Parathyroid adenoma (tissue), 2 donors: ENCODE results near the gene SEMA6A.

Experiments used
- H2AFZ ChIP-seq: fragments of 300-600 bp; sonication (generic); one replicate; pipeline ENCODE4 v1.7.0; 2017; ENCODE audit warnings: antibody characterized with exemption, mild to moderate bottlenecking
- H3K27ac ChIP-seq: fragments of 300-600 bp; sonication (generic); one replicate; pipeline ENCODE4 v1.7.0; 2017
- H3K27me3 ChIP-seq: fragments of 300-600 bp; sonication (generic); one replicate; pipeline ENCODE4 v1.7.0; 2017; ENCODE audit warnings: low read length; ENCODE audit not compliant: control insufficient read depth, insufficient read depth
- H3K36me3 ChIP-seq: fragments of 300-600 bp; sonication (generic); one replicate; pipeline ENCODE4 v1.7.0; 2017; ENCODE audit warnings: low read length; ENCODE audit not compliant: control insufficient read depth, insufficient read depth
- H3K4me1 ChIP-seq: fragments of 300-600 bp; sonication (generic); one replicate; pipeline ENCODE4 v1.7.0; 2017; ENCODE audit warnings: control low read depth
- H3K4me2 ChIP-seq: fragments of 300-600 bp; sonication (generic); one replicate; pipeline ENCODE4 v1.7.0; 2017; ENCODE audit warnings: low read length
- H3K4me3 ChIP-seq: fragments of 300-600 bp; sonication (generic); one replicate; pipeline ENCODE4 v1.7.0; 2017; ENCODE audit warnings: low read depth, low read length
- H3K79me2 ChIP-seq: fragments of 300-600 bp; sonication (generic); one replicate; pipeline ENCODE4 v1.7.0; 2017; ENCODE audit warnings: control low read depth
- H3K9ac ChIP-seq: fragments of 300-600 bp; sonication (generic); one replicate; pipeline ENCODE4 v1.7.0; 2017; ENCODE audit warnings: mild to moderate bottlenecking
- H3K9me3 ChIP-seq: fragments of 300-600 bp; sonication (generic); one replicate; pipeline ENCODE4 v1.7.0; 2017; ENCODE audit warnings: low read length; ENCODE audit not compliant: control insufficient read depth
- TF ChIP-seq, protein P1 (sequence below): fragments of 300-600 bp; sonication (generic); IDR thresholded peaks from one replicate; pipeline ENCODE4 v1.7.0; 2017; ENCODE audit warnings: antibody characterized with exemption, mild to moderate bottlenecking
- donor health status: primary hyperparathyroidism.

Gene SEMA6A

DNA sequence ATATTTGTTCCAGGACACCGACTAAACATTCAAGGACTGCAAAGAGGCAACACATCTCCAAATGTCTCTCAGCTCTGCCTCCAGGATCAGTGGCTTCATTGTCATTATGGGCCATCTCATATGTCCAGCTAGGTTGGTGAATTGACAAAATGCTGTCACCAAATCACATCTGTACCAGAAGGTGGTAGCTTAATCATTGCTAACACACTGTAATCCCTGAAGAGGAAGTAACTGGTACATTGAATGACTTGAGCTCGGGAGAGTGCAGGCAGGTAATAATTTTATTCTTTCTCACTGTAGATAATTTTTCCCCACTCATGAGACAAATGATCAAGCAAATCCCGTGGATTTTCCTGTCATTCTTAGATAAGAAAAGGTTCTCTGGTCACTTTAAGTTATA lies 169.8 kb downstream of the SEMA6A start:
- no peak overlapping the region for H3K27ac ChIP-seq
- TF ChIP-seq, protein P1, sequence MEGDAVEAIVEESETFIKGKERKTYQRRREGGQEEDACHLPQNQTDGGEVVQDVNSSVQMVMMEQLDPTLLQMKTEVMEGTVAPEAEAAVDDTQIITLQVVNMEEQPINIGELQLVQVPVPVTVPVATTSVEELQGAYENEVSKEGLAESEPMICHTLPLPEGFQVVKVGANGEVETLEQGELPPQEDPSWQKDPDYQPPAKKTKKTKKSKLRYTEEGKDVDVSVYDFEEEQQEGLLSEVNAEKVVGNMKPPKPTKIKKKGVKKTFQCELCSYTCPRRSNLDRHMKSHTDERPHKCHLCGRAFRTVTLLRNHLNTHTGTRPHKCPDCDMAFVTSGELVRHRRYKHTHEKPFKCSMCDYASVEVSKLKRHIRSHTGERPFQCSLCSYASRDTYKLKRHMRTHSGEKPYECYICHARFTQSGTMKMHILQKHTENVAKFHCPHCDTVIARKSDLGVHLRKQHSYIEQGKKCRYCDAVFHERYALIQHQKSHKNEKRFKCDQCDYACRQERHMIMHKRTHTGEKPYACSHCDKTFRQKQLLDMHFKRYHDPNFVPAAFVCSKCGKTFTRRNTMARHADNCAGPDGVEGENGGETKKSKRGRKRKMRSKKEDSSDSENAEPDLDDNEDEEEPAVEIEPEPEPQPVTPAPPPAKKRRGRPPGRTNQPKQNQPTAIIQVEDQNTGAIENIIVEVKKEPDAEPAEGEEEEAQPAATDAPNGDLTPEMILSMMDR, result no peak
- no peaks in the 10 kb centered on the region for H3K9me3 ChIP-seq

DNA sequence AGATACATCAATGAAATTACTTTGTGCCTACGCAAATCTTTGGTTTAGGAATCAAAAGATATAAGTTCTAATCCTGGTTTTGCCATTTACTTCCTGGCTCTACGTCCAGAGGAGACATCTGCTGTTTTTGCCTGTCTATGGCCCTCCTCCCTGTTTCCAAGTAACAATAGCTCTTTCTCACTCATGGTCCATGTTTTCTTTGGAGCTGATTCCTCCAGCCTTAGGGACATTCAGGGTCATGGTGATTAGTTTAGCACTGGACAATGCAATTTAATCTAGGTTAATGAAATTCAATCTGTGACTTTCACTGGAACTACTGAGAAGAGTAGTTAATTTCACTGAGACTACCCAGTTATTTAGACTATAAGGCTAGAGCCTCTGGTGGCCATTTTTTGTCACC lies 170.6 kb downstream of the SEMA6A start:
- Histone ChIP-seq H3K9ac (no peak overlapping the region), H3K4me2 (no peak overlapping the region), H3K4me1 (no peaks in the 10 kb centered on the region), H2AFZ (no peak overlapping the region), H3K4me3 (no peak overlapping the region), H3K36me3 (no peaks in the 10 kb centered on the region), H3K9me3 (no peaks in the 10 kb centered on the region), H3K27ac (no peak overlapping the region), H3K27me3 (no peaks in the 10 kb centered on the region), H3K79me2 (no peaks in the 10 kb centered on the region)
- TF ChIP-seq, protein P1, result no peak

More for the DNA sequence above, 169.8 kb downstream of the SEMA6A start:
- Histone ChIP-seq H3K4me1 (no peaks in the 10 kb centered on the region), H3K4me2 (no peak overlapping the region), H3K4me3 (no peak overlapping the region), H2AFZ (no peak overlapping the region), H3K36me3 (no peaks in the 10 kb centered on the region), H3K27me3 (no peaks in the 10 kb centered on the region), H3K9ac (no peak overlapping the region), H3K79me2 (no peaks in the 10 kb centered on the region)

DNA sequence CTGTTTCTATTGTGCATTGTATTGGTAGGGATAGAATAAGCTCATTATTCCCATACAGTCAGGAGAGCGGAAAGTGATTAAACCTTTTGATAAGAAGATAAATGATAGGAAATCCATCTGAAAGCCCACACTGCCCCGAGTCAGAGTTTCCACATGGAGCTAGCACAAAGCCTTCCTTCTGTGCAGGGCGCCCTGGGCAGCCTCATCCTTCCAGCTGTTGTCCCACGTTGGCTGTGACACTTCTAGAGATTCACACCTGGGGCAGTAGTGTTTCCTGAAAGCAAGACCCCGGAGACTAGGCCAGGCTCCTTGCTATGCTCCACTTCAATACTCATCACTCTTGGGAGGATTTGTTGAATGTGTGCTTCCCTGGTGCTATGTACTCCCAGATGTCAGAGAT lies 172.4 kb downstream of the SEMA6A start:
- Histone ChIP-seq H3K27me3 (no peaks in the 10 kb centered on the region), H3K27ac (no peak overlapping the region), H2AFZ (no peak overlapping the region), H3K79me2 (no peaks in the 10 kb centered on the region), H3K36me3 (no peaks in the 10 kb centered on the region), H3K4me1 (no peaks in the 10 kb centered on the region), H3K9me3 (no peaks in the 10 kb centered on the region), H3K4me3 (no peak overlapping the region), H3K4me2 (no peak overlapping the region), H3K9ac (no peak overlapping the region)
- TF ChIP-seq, protein P1, result no peak

DNA sequence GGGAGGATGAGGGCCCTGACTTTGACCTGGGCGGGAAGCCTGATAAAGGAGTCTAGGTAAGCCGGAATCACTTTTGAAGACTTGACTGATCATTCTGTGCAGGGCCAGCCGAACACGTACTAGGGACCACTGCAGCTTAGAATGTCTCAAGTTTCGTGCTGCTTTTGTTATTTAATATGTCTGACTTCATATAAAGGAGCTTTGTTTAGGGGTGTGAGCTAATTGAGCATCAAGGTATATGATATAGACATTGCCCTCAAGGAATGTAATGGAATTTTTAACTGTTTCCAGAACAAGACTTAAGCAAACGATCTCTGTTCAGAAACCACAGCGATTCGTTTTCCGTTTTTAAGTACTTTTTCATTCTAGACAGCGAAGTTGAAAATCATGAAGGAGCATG lies 173.0 kb downstream of the SEMA6A start:
- TF ChIP-seq, protein P1, result no peak
- H3K27me3 ChIP-seq, result no peaks in the 10 kb centered on the region
- H3K4me1 ChIP-seq, result no peaks in the 10 kb centered on the region
- no peaks in the 10 kb centered on the region for H3K9me3 ChIP-seq
- no peak overlapping the region for H3K4me3 ChIP-seq
- H3K27ac ChIP-seq, result no peak overlapping the region
- H3K36me3 ChIP-seq, result no peaks in the 10 kb centered on the region
- no peak overlapping the region for H3K4me2 ChIP-seq
- H3K79me2 ChIP-seq, result no peaks in the 10 kb centered on the region
- no peak overlapping the region for H3K9ac ChIP-seq
- H2AFZ ChIP-seq, result no peak overlapping the region

DNA sequence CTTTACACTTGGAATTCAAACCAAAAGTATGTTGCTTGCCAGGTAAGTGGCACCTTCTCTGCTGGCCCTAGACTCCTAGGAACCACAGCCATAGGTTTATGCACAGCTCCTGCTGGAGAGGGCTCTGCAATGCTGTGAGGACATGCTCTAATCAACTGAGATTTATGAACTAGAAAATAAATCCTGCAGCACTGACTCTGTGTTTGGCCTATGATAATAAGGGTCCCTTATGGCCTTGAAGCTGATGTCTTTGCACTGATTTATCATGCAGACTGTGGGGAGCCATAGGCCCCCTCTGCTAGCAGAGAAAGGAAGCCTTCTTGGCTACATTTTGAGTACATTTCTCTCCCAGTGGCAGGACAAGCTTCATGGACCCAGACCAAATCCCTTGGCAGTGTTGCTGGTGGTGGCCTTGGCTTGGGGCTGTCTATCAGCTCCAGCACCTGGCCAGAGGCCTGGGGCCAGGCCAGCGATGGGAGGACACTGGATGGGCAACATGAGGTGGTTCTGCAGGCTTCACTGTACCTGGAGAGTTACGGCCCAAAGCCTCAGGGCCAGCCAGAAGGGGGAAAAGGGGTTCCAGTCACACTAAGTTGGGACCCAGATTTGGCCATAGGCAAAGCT lies 178.0 kb downstream of the SEMA6A start:
- H3K27ac ChIP-seq, result peak overlapping the region; percentile 33
- no peaks in the 10 kb centered on the region for H3K27me3 ChIP-seq
- H3K36me3 ChIP-seq, result no peaks in the 10 kb centered on the region
- H3K9ac ChIP-seq, result no peak overlapping the region
- peaks cover 9% of the 10 kb centered on the region for H3K4me1 ChIP-seq
- H3K9me3 ChIP-seq, result no peaks in the 10 kb centered on the region
- H3K4me3 ChIP-seq, result no peak overlapping the region
- H3K79me2 ChIP-seq, result no peaks in the 10 kb centered on the region
- H2AFZ ChIP-seq, result peak overlapping the region; percentile 66
- H3K4me2 ChIP-seq, result no peak overlapping the region
- TF ChIP-seq, protein P1, result no peak
